DMS114 treated with DMSO at 0.1 percent for 48 hours (cell line): ENCODE measurements around the gene SGK1.

Source experiments
- DNase-seq: peaks from one replicate; lab custom pipeline; 2025; ENCODE audit not compliant: unreplicated experiment; lab: John Stamatoyannopoulos, UW

The SGK1 gene

DNA sequence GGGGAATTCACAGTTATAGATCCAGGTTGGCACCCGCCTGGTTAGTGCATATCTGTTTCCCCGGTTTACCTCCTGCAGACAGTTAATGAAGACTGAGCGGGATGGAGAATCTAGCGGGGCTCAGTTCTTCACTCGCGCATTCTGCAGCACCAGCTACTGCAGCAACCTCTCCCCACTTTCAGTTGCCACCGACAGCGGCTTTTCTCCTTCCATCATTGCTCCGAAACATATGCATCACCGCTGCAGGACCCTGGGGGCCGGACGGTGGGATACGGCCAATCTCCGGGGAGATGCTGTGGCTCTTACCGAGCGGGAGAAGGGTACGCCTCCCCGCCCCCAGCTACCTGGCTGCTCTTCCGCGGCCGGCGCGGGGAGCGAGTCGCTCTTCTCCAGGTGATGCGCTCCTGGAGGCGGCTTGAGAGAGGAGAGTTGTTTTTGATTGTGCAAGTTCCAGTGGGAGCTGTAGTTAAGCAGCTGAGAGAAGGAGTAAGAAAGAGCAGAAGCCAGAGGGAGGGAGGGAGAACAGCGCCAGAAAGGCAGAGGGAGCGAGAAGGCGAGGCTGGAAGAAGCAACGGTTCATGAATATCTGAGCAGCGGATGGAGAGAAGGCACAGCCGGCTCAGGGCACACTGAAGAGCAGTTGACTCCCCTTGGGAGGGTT, at the start of gene SGK1:
TSS of gene SGK1 (minus strand) at position 642 of the 661 bp plus-strand sequence. CDS start 652 bp downstream, outside the sequence.
- no peak for DNase-seq

DNA sequence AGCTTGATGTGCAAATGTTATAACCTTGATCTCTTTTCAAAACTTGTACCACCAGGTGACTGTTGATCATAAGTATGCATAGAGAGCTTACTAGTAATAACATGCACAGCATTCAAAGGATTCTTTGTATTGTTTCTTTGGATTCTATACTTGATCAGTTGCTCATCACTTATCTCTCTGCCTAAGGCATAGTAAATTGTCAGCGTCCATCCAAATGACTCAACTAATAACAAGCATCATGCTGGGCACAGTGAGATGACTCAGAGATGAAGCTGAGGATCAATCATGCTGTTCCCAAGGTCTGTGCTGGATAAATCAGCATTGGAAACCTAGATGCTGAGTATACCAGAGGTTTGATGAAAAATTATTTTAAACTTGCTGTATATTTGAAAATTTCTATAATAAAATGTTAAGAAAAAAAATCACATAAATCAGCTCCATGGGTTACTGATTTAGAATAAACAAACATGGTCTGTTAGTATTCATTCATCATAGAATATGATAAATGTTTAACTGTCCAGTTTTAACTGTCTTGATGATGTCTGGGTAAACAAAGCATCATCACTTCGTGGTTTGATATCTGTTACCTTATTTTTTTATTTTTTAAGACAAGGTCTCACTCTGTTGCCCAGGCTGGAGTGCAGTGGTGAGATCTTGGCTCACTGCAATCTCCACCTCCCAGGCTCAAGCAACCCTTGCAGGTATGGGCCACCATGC, 45.6 kb upstream of the SGK1 start:
- DNase-seq, result no peak

DNA sequence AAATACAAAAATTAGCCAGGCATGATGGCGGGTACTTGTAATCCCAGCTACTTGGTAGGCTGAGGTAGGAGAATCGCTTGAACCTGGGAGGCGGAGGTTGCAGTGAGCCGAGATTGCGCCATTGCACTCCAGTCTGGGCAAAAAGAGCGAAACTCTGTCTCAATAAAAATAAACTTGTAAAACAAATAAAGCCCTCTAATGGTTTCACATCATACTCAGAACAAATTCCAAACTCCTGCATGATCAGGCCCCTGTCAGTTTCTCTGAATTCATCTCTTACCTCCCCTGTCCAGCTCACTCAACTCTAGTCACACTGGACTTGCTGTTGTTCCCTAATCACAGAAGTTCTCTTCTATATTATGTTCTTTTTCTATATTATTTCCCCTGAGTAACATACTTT, 43.1 kb upstream of the SGK1 start:
- no peak for DNase-seq

DNA sequence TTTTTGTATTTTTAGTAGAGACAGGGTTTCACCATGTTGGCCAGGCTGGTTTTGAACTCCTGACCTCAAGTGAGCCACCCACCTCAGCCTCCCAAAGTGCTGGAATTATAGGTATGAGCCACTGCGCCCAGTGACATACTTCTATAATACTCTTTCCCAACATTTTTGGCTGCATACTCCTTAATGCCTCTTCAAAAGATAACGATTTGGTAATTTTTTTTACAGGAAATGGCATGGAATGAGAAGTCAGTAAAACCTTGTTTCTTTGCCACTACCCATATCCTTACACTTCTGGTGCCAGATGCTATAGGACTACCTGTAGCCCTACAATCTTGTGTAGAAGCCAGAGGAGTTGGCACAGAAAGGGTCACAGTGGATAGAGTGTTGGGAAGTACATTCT, 41.4 kb upstream of the SGK1 start:
- DNase-seq, result no peak

DNA sequence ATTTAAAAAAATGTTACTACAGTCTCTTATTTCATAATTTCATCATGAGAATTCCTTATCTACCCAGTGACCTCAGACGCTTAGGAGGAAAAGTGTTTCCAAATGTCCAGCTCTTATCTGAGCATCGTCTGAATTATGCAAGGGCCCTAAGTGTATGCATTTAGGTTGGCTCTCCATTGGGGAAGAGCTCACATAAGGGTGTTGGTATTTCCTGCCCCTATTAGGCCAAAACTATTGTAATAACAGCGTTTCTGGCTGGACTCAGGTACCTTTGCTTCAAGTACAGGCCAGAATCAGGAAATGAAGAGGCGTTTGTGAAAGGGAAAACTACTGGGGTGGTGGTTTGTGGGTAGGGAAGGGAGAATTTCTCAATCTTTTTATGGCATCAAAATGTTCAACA, 40.4 kb upstream of the SGK1 start:
- DNase-seq, result no peak

DNA sequence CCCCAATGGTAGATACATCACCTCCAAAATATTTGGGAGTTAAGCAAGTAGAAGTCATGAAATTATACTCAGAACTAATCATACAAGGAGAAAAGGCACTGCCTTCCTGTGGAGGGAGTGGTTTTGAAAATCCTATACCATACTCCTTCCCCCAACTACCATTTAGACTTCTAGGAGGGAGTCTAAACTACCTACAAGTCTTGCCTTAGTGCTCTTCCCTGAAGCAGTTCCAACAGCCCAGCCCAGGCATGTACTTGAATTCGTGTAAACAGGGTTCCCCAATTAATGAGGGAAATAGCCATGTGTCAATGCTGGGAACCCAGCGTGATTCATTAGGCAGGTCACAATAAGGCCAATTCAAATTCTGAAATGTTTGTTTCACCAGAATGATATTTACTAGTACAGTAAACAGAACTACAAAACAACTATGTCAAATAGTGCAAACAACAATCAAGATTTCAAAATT, 39.1 kb upstream of the SGK1 start:
- no peak for DNase-seq

DNA sequence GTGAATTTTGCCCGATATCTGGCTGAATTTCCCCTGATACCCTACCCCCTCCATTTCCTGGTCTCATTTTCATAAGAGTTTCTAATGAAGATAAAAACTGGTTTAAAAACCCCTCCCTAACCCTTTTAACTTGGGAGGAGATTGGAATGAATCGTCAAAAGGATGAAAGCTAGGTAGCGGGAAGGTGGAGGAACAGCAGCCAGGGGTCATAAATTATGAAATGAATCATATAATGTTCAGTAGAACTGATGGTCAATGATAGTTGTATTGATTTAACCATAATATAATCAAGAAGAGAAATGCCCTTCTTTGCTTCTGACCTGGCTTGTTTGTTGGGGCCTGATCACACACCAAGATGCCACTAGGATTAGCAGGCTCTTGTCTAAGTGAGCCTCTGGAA, 38.5 kb upstream of the SGK1 start:
- DNase-seq, result no peak

DNA sequence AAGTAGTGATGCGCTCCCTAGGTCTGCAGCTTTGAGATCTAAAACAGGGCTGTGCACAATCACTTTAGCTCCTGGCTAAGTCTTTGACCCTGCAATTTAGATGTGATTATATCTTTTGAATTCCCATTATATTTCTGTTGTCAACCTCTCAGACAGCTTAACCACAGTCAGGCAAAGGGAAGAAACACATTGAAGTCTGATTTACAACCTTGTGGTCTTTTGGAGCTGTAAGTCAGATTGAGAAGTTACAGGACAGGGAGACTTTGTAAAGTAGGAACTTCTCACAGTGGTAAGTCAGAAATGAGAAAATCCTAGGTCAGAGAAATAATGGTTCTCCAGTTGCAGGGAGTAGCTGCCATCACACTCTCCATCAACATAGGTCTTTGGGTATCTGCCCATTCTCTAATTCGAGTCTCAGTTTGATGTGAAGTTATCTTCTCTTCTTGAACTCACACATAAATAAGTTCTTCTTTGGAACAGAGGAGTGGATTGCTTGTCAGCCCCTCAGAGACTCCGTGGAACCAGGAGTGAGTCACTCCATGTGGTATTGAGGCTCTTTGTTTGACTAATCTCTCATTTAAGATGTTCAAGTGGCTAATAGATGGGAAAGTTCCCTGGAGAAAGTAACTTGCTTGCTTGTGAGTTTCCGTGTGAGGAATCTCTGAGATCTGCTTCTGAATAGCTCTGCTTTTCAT, 35.0 kb upstream of the SGK1 start:
- no peak for DNase-seq

DNA sequence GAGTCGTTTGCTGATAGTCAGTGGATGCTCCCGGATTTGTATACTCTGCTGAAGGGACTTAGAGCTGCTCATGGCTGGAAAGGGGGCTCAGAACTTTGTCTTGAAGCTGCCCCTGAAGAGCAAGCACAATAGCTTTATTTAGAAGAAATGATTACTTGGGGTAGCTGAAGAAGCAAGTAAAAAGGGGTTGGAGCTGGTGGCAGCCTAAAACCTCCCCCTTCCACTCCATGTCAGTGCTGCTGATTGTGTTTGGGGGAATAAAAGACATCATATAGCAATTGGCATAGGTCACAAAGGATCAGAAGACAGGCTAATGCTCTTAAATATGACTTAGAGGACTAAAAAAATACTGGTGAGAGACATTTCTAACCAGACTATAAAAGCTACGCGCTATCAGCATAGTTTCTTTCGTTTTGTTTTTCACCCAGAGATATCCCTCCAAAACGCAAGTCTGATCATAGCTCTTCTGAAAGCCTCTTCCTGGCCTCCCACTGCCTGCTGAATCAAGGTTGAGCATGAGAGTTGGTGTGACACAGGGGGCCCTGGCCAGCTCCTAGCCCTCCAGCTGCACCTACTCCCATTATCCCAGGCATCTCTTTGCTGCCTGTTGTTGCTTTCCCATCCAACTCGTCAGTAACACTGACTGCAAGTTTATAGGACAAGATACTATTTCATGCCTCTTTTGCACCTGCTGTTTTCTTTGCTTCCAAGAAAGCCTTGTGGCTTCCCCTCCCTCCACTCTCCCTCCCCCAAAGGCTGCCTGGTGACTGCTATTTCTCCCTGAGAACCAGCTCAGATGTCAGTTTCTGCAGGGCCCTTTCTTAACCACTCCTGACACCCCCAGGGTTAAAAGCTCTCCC, 33.9 kb upstream of the SGK1 start:
- DNase-seq, result no peak

DNA sequence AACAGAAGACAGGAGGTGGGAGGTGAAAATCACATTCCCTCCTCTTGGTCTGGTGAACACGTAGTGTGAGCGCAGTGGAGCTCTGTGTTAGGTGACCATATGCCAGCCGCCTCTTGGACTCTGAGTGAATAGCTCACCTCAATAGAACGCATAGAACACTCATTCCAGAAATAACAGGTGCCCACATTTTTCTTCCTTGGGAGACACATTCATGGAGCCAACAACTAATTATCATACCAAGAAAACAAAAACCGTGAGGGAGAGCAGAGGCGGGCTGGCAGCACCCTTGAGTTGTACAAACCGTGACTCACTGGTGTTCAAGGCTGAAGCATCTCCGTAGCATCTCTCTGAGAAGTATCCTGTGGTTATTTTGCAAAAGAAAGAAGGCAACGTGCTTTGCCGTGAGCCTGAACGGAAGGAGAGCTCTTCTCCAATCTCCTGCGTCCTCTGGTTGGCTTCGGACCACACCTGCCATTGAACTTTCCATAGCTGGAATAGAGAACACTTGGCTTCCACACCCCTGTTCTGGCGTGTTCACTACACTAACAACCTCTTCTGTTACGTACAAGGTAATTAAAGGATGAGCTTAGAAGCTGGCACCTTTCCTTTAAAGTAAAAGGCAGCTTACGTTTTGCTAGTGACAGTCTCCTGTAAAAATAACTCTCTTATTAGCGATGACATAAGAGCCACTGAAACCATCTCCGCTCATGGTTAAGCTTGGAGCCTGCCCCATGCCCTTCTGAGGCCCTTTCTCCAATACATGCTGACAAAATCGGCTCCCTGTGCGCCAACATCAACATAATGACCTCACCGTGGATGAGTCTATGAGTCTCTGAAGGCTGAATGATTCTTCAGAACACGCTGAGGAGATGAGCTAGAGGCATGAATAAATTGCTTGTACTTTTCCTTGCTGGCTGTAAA, 30.2 kb upstream of the SGK1 start:
- DNase-seq, result no peak

DNA sequence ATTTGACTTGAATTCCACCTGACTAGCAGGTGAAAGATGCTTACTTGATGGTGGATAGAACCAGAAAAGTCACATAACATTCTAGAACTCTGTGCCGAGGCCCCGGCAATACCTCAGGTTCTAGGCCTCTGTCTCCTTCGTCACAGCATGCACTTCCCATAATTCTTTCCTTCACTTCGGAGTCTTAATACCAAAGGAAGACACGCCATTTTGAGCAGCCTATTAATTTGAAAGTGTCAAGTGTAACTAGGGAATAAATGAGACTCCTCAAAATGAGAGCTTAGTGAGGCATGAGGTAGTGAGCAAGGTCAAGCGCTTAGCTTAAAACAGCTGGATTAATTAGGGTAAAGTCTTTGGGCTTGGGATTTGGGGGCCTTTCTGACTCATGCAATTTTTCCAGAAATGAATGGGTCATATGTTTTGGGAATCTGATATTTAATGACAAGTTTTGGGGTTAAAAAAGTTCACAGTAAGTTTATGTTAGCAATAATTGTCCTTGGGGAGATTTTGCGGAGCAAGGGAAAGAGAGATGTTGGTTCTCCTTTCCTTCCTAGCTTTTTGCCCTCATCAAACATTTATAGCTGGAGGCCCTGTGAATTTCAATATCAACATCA, 29.1 kb upstream of the SGK1 start:
- no peak for DNase-seq

DNA sequence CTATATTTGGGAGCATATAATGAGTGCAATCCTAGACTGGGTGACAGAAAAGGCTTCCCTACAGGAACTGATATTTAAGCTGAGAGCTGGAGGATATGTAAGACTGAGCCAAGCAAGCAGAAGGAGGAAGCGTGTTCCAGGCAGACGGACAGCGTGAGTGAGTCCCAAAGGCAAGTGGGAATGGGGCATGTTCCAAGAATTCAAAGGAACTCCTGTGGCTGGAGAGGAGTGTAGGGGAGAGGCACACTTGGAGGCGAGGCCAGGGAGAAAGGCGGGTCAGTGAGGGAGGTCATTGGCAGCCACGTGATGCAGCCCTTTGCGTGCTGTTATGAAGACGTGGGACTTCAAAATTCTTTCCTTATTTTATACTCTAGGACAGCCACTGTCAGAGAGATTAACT, 27.9 kb upstream of the SGK1 start:
- no peak for DNase-seq

DNA sequence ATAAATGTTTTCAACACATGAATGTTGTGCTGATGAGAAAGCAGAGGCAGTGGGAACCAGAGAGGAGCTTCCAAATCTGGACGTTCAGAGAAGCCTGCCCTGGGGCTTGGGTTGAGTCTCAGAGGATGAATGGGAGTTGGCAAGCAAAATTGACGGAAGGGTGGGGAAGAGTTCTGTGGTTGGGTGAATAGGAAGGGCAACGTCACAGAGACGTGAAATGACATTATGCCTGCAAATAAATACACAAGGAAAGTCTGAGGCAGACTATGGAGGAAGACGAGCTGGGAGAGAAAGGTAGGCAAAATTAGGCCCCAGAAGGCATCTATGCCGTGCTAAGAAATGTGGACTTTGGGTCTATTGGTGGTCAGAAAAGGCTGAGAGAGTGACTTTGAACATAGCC, 25.2 kb upstream of the SGK1 start:
- DNase-seq, result no peak

DNA sequence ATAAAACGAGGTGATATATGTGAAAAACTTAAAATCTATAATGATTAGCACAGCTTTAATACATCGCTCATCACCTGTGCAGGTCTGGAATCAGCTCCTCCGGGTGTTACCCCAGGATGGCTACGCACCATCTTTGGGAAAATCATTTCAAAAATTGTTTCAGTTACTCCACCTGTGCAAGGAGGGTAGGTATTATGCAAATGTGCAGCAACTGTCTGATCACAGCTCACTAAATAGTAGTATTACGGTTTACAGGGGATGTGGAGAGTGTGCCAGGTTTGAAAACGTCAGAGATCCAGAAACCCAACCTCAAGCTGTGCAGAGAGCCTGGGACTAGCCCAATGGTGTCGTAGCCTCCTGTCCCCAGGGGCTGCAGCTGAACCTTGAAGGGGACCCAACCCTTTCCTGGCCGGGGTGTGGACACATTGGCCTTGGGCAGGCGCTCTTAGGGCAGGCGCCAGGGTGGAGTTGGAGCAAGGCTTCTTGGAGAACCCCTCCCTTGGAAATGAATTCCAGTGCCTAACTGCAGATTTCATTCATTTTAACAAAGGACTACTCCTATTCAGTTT, 24.2 kb upstream of the SGK1 start:
- no peak for DNase-seq

DNA sequence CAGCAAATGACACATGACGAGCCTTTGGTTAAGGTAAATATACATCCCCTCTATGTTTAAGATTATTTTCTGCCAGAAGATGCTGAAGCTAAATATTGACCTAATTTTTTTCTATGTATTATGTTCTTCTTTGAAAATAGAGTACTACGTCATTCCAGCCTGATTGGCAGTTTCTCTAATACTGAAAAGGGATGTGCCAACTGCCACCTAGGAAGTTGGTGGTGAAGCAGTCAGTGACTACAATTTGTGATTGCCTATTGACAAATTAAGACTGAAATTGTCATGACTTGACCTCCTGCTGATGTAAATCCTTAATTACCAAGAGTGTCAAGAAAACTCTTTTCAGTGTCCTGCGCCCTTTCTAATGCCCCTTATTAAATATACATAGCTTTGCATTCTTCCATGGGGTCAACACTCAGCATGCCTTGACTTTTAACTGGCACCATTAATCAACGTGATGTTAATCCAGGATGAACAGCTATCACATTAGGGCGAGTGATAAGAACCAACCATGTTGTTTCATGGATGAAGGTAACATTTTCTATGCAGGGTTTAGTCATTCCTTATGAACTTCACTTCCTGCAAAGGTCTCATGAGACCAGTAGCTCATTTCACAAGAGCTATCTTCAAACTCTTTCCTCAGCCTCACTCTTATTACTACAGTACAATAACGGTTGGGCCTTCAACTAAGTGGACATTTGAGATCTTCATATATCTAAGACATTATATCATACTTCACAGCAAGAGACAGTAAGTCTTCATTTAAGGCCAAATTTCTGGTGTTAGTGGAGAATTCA, 22.5 kb upstream of the SGK1 start:
- DNase-seq, result no peak

DNA sequence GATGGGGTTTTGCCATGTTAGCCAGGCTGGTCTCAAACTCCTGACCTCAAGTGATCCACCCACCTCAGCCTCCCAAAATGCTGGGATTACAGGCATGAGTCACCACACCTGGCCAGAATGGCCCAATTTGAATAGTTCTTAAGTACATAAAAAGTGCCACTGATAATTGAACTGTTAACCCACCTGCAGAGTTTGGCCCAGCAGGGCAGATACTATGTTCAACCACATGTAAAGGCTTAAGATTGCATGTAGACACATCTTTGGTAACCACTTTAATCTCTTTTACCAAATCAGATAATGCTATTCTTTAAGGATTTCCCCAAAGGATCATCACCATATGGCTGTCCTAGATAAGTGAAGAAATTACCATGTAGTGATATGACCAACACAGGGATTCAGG, 21.3 kb upstream of the SGK1 start:
- no peak for DNase-seq

DNA sequence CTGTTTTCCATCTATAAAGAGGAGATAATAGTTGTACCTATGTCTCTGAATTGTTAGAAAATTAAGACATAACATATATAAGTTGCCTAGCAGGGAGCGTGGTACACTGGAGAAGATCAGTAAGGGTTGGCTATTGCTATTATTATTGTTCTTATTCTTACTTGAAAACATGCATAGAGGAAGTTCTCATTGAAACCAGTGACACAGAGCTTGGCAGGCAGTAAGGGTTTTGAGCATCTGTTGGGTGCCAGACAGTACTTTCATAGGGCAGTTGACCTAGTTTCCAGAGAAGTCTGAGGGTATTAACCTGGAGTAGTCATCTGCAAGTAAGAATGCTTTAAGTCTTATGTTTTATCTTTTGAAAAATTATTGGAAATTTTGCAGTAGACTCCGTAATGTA, 13.3 kb upstream of the SGK1 start:
- DNase-seq, result no peak

DNA sequence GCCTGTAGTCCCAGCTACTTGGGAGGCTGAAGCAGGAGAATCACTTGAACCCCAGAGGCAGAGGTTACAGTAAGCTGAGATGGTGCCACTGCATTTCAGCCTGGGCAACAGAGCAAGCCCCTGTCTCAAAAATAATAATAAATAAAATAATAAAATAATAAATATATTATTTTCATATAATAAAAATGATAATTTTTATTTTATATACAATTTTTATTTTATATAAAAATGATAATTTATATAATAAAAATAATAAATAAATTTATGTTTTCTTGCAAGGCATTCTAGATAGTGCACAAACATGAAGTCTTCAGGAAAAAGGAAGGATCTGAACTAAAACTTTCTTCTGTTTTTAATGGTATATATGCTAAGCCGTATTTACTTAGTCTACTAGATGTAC, 12.6 kb upstream of the SGK1 start:
- no peak for DNase-seq

DNA sequence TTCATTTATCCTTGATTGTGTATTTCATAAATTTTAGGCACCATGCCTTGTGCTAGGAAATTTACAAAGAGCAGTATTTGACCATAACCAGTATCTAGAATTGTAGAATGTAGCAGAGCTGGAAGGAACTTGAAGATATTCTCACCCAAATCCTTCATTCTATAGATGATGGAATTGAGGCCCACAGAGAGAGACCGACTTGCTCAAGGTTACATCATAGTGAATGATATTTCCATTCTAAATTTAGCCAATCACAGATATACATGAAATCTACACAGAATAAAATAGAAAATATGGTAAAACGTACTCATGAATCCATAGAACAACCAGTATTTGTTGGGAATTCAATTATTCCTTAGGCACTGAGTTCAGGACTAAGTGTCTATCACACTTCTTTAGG, 10.9 kb upstream of the SGK1 start:
- no peak for DNase-seq
